Measurements from ENCODE around the gene NTM.

DNA sequence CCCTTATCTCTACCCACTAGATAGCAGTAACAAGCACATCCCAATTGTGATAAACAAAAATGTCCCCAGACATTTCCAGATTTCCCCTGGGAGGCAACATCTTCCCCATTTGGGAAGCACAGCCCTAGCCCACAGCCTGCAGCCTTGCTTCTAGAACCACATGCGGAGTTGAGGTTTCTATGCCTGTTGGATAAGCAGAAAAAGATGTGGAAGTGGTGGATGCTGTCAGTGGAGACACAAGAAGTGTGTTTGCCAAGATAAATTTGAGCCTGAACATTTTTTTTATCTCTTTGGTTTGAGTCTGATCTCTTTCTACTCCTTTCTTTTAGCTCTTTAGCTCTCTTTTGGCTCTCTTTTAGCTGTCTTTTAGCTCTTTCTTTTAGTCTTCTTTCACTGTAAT is 884.5 kb downstream of the NTM start:
- TF ChIP-seq POLR2A (IDR thresholded peaks at IDR 0.05; ENCODE audit: low read depth, low read length) (no peak), POLR2AphosphoS5 (IDR thresholded peaks at IDR 0.05; ENCODE audit: low read depth, low read length) (no peak)

Measured in GM12892 (cell line).